HepG2 (cell line): ENCODE results near the gene GALNTL6. TPM values are rescaled to one million over a fixed set of nuclear protein-coding genes. Genes with fewer than 3 reads are reported as not detected.

Source experiments
- ATAC-seq: fragments of 200-7000 bp; cut with Tn5 transposase; 3 replicates; pipeline ENCODE4 v1.9.1; 2020; ENCODE audit warnings: mild to moderate bottlenecking, moderate library complexity
- BruUV-seq: library from RNA; stranded (reverse); fragments of 400-500 nt; replicated peaks from 2 replicates; lab custom pipeline; 2021; lab: Mats Ljungman, UMichigan
- CTCF ChIA-PET: fragments of 300-600 bp; formaldehyde crosslinking; extraction: SDS; loops from one replicate; lab custom pipeline; 2021; ENCODE audit warnings: low total read pairs, inconsistent platforms, low intra/inter-chr PET ratio; lab: Yijun Ruan, JAX
- POLR2A ChIA-PET: fragments of 350-600 bp; sonication (Branson Sonifier 250); formaldehyde crosslinking; loops from one replicate; lab custom pipeline; 2020; ENCODE audit warnings: antibody characterized with exemption, inconsistent platforms; lab: Yijun Ruan, JAX
- DNase-seq: peaks from one replicate; pipeline ENCODE4 v3.0.0-alpha.2; 2015; ENCODE audit warnings: low spot score
- FAIRE-seq: peaks from 3 replicates; lab custom pipeline; 2011; peaks lifted over from hg19 to GRCh38; lab: Jason Lieb, UNC
- H2AFZ ChIP-seq: one replicate; pipeline ENCODE4 v1.6.1; 2011; ENCODE audit warnings: low read length, inconsistent platforms
- H3K27ac ChIP-seq: fragments of 300-600 bp; 3 replicates; pipeline ENCODE4 v1.8.0; 2011; ENCODE audit warnings: mixed run types, mild to moderate bottlenecking, mixed read lengths, low read length, inconsistent platforms; ENCODE audit not compliant: insufficient read depth; ENCODE audit errors: extremely low read length
- H3K27me3 ChIP-seq, 2 experiments: fragments of 200-600 bp in 1 of 2; 2 replicates in 1 of 2; 3 replicates in 1 of 2; pipeline versions ENCODE4 v1.6.0 to v1.8.0; 2011; ENCODE audit warnings: low read length in 2 of 2, mild to moderate bottlenecking in 2 of 2, moderate library complexity in 2 of 2, inconsistent platforms in 1 of 2; ENCODE audit not compliant: insufficient read depth in 2 of 2, control insufficient read depth in 1 of 2
- H3K36me3 ChIP-seq, 2 experiments: fragments of 200-600 bp in 1 of 2; replicated peaks in 1 of 2; 2 replicates in 1 of 2; 3 replicates in 1 of 2; pipeline versions ENCODE4 v1.5.1 to v1.8.0; 2011; ENCODE audit warnings: low read length in 2 of 2, inconsistent platforms in 1 of 2; ENCODE audit not compliant: insufficient read depth in 2 of 2, control insufficient read depth in 1 of 2
- H3K4me1 ChIP-seq: 2 replicates; pipeline ENCODE4 v1.5.1; 2012; ENCODE audit warnings: low read length, inconsistent platforms; ENCODE audit not compliant: insufficient read depth
- H3K4me2 ChIP-seq: 2 replicates; pipeline ENCODE4 v1.6.0; 2011; ENCODE audit warnings: low read depth, low read length, inconsistent platforms
- H3K4me3 ChIP-seq, 3 experiments: fragments of 200-600 bp in 1 of 3; sonication (generic), shearing (Covaris generic) in 1 of 3; replicated peaks in 1 of 3; 2 replicates each; pipeline ENCODE4 v1.5.1; 2011 to 2016; ENCODE audit warnings: low read length in 3 of 3, inconsistent platforms in 2 of 3, low read depth in 2 of 3, mild to moderate bottlenecking in 2 of 3, control low read depth in 1 of 3, mixed read lengths in 1 of 3; ENCODE audit not compliant: insufficient read depth in 1 of 3
- H3K79me2 ChIP-seq: one replicate; pipeline ENCODE4 v1.6.1; 2011; ENCODE audit warnings: low read length, inconsistent platforms; ENCODE audit not compliant: insufficient read depth
- H3K9ac ChIP-seq: 2 replicates; pipeline ENCODE4 v1.6.0; 2011; ENCODE audit warnings: mild to moderate bottlenecking, low read depth, low read length, inconsistent platforms; ENCODE audit not compliant: insufficient read depth
- H3K9me3 ChIP-seq: 2 replicates; pipeline ENCODE4 v1.5.1; 2012; ENCODE audit warnings: mild to moderate bottlenecking, low read length
- H4K20me1 ChIP-seq: 2 replicates; pipeline ENCODE4 v1.6.0; 2011; ENCODE audit warnings: inconsistent platforms, mild to moderate bottlenecking, low read length, moderate library complexity; ENCODE audit not compliant: insufficient read depth
- IRF2 ChIP-seq: IDR thresholded peaks from 2 replicates; pipeline ENCODE4 v1.6.1; 2018; ENCODE audit warnings: missing genetic modification reagents, missing compliant biosample characterization
- MYPOP ChIP-seq: sonication (generic); formaldehyde crosslinking; IDR thresholded peaks from 2 replicates; pipeline ENCODE4 v1.8.1; 2023; ENCODE audit warnings: mild to moderate bottlenecking, moderate library complexity, missing genetic modification reagents
- PAF1 ChIP-seq: IDR thresholded peaks from 2 replicates; pipeline ENCODE4 v1.6.1; 2016; ENCODE audit warnings: missing genetic modification reagents, missing compliant biosample characterization
- TBP ChIP-seq: sonication (generic); formaldehyde crosslinking; IDR thresholded peaks from 2 replicates; pipeline ENCODE4 v1.5.0; 2020; ENCODE audit warnings: missing genetic modification reagents
- ZNF20 ChIP-seq: sonication (generic); formaldehyde crosslinking; IDR thresholded peaks from 2 replicates; pipeline ENCODE4 v1.4.0; 2020; ENCODE audit warnings: mild to moderate bottlenecking, moderate library complexity, missing genetic modification reagents
- WGBS: methylation state at CpG from one replicate; pipeline ENCODE4 v1.1.6; 2017; ENCODE audit warnings: low lambda C conversion rate; 5-methylcytosine and 5-hydroxymethylcytosine counted together
- in situ Hi-C: cut with HindIII; loops from 2 replicates; pipeline ENCODE4 v1.10.0; 2017; ENCODE audit warnings: low pct_unique_long_range_greater_than_20kb; ENCODE audit not compliant: extremely low pct_ligation_motif_present
- intact Hi-C: fragments of 100-400 bp; cut with micrococcal nuclease; formaldehyde crosslinking; loops from one replicate; pipeline ENCODE4 v1.10.0; 2022; ENCODE audit not compliant: unreplicated experiment
- polyA plus RNA-seq, 8 experiments: library from polyadenylated mRNA; depleted of rRNA in 3 of 8; stranded (reverse) in 7 of 8; unstranded in 1 of 8; fragments of >200 nt; fragmentation: Illumina TruSeq in 4 of 8; extraction: Trizol in 4 of 8; gene quantifications; 2 replicates each; pipeline versions ENCODE4 v1.2.1 to v1.2.3, GENCODE V29; 2011 to 2016; ENCODE audit warnings: low read depth in 4 of 8, missing spikeins in 1 of 8, mixed read lengths in 1 of 8; ENCODE audit not compliant: insufficient read depth in 1 of 8
- total RNA-seq, 5 experiments: library from RNA; depleted of rRNA; stranded (reverse); fragments of >200 nt; fragmentation: Illumina TruSeq; extraction: Trizol; gene quantifications; 2 replicates each; pipeline ENCODE4 v1.2.3, GENCODE V29; 2016; ENCODE audit warnings: low read depth in 1 of 5
- TF ChIP-seq, protein P1 (sequence below): IDR thresholded peaks from 2 replicates; pipeline ENCODE4 v1.6.1; 2016; ENCODE audit warnings: missing compliant biosample characterization, missing genetic modification reagents, borderline replicate concordance
- TF ChIP-seq, protein P2 (sequence below): IDR thresholded peaks from 2 replicates; pipeline ENCODE4 v1.6.1; 2016; ENCODE audit warnings: mild to moderate bottlenecking, missing biosample characterization, missing genetic modification reagents

Gene GALNTL6
- total and polyA plus RNA-seq, 2 of the 13 experiments (the other 11 are each of a cell fraction or from before 2014, with no cell fraction given), result not detected

- Histone ChIP-seq H2AFZ (no peak overlapping the region), H3K36me3 (no peaks in the 10 kb centered on the region), H3K4me1 (no peaks in the 10 kb centered on the region), H3K27ac (no peak overlapping the region), H3K4me2 (no peak overlapping the region), H3K9ac (no peak overlapping the region), H3K79me2 (no peaks in the 10 kb centered on the region), H3K9me3 (no peaks in the 10 kb centered on the region), H3K4me3 (no peak overlapping the region), H4K20me1 (no peaks in the 10 kb centered on the region), H3K27me3 (no peaks in the 10 kb centered on the region)
- DNase-seq (no peak), ATAC-seq (no peak), FAIRE-seq (no peak)
- BruUV-seq, result no TSS peak
- TF ChIP-seq TBP (CRISPR knock-in tag) (no peak), MYPOP (CRISPR knock-in tag) (no peak), PAF1 (CRISPR knock-in tag) (no peak), ZNF20 (CRISPR knock-in tag) (no peak), IRF2 (no peak)
- TF ChIP-seq, protein P1, sequence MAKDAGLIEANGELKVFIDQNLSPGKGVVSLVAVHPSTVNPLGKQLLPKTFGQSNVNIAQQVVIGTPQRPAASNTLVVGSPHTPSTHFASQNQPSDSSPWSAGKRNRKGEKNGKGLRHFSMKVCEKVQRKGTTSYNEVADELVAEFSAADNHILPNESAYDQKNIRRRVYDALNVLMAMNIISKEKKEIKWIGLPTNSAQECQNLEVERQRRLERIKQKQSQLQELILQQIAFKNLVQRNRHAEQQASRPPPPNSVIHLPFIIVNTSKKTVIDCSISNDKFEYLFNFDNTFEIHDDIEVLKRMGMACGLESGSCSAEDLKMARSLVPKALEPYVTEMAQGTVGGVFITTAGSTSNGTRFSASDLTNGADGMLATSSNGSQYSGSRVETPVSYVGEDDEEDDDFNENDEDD (CRISPR knock-in tag), result no peak
- TF ChIP-seq, protein P2, sequence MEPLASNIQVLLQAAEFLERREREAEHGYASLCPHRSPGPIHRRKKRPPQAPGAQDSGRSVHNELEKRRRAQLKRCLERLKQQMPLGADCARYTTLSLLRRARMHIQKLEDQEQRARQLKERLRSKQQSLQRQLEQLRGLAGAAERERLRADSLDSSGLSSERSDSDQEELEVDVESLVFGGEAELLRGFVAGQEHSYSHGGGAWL, result no peak
- in situ Hi-C loops (no loop called here), intact Hi-C loops (no loop called here)
- WGBS, result 8% methylated on average over 5 of the region's 5 CpGs
- POLR2A ChIA-PET, result no interaction called here
- CTCF ChIA-PET, result no interaction called here
Observed at GRCh38 chr4:173046818-173047217, 1233.6 kb downstream of the GALNTL6 start.
